ENCODE results near the gene MBD6.
"Not testable (repeated sequence)": the region's sequence is repeated elsewhere in the genome, so short reads cannot be mapped to it uniquely, and the experiment has no call there.

MBD6 gene

GRCh38 chr12:57563358-57563757 is 40.7 kb downstream of the MBD6 start:
- CTCF ChIA-PET = interaction anchor here (1.5 kb wide), 1 partner anchor 20 kb away, joined by 3 read pairs; no protein-coding TSS in a partner anchor
- DNase-seq (ENCODE audit: extremely low spot score) = no peak
- TF ChIP-seq CTBP1 (IDR thresholded peaks at IDR 0.05; ENCODE audit: borderline replicate concordance) = no peak
- TF ChIP-seq ARNT (IDR thresholded peaks at IDR 0.05) = no peak
- no peak for TF ChIP-seq ZNF384 (IDR thresholded peaks at IDR 0.05)
- POLR2A ChIA-PET = no interaction called here

- ChIA-PET POLR2A (no interaction called here), CTCF (interaction anchor here (1.5 kb wide), 1 partner anchor 19 kb away, joined by 3 read pairs; no protein-coding TSS in a partner anchor)
- TF ChIP-seq SP1 (IDR thresholded peaks at IDR 0.05) = no peak
- TF ChIP-seq BHLHE40 (IDR thresholded peaks at IDR 0.05; ENCODE audit: borderline replicate concordance) = no peak
- TF ChIP-seq TARDBP (IDR thresholded peaks at IDR 0.05) = no peak
- no peak for TF ChIP-seq HDGF (IDR thresholded peaks at IDR 0.05; ENCODE audit: borderline replicate concordance)
- no peak for TF ChIP-seq L3MBTL2 (conservative IDR thresholded peaks at IDR 0.05)
- TF ChIP-seq LEF1 (IDR thresholded peaks at IDR 0.05; ENCODE audit: borderline replicate concordance) = no peak
- no peak for TF ChIP-seq FOXA1 (IDR thresholded peaks at IDR 0.05)
- TF ChIP-seq PKNOX1 (IDR thresholded peaks at IDR 0.05) = no peak
- no peak for TF ChIP-seq SUZ12 (IDR thresholded peaks at IDR 0.05)
- TF ChIP-seq ARNT (IDR thresholded peaks at IDR 0.05) = no peak
- no peak for TF ChIP-seq ELF4 (IDR thresholded peaks at IDR 0.05)
- no peak for TF ChIP-seq CTBP1 (IDR thresholded peaks at IDR 0.05; ENCODE audit: borderline replicate concordance)
- no peak for TF ChIP-seq FOXM1 (IDR thresholded peaks at IDR 0.05; ENCODE audit: borderline replicate concordance)
- no peak for TF ChIP-seq NFRKB (IDR thresholded peaks at IDR 0.05)
- TF ChIP-seq FOXK2 (IDR thresholded peaks at IDR 0.05) = no peak
- TF ChIP-seq ZNF384 (IDR thresholded peaks at IDR 0.05) = no peak
- no peak for DNase-seq (ENCODE audit: extremely low spot score)
Measured at GRCh38 chr12:57564178-57564740, 41.6 kb downstream of the MBD6 start.

GRCh38 chr12:57568838-57569237 is 46.2 kb downstream of the MBD6 start:
- ChIA-PET POLR2A (interaction anchor here (1.0 kb wide), 1 partner anchor 48 kb away, joined by 3 read pairs; the partner anchor contains the start of gene DDIT3), CTCF (no interaction called here)
- TF ChIP-seq BHLHE40 (IDR thresholded peaks at IDR 0.05; ENCODE audit: borderline replicate concordance) = no peak
- no peak for TF ChIP-seq L3MBTL2 (conservative IDR thresholded peaks at IDR 0.05)
- no peak for TF ChIP-seq SUZ12 (IDR thresholded peaks at IDR 0.05)
- no peak for TF ChIP-seq CTBP1 (IDR thresholded peaks at IDR 0.05; ENCODE audit: borderline replicate concordance)
- TF ChIP-seq HDGF (IDR thresholded peaks at IDR 0.05; ENCODE audit: borderline replicate concordance) = no peak
- no peak for TF ChIP-seq SP1 (IDR thresholded peaks at IDR 0.05)
- TF ChIP-seq TARDBP (IDR thresholded peaks at IDR 0.05) = no peak
- no peak for TF ChIP-seq FOXA1 (IDR thresholded peaks at IDR 0.05)
- TF ChIP-seq FOXM1 (IDR thresholded peaks at IDR 0.05; ENCODE audit: borderline replicate concordance) = no peak
- TF ChIP-seq NFRKB (IDR thresholded peaks at IDR 0.05) = no peak
- no peak for TF ChIP-seq LEF1 (IDR thresholded peaks at IDR 0.05; ENCODE audit: borderline replicate concordance)
- no peak for TF ChIP-seq ELF4 (IDR thresholded peaks at IDR 0.05)
- no peak for TF ChIP-seq ARNT (IDR thresholded peaks at IDR 0.05)
- no peak for TF ChIP-seq ZNF384 (IDR thresholded peaks at IDR 0.05)
- no peak for TF ChIP-seq FOXK2 (IDR thresholded peaks at IDR 0.05)
- DNase-seq (ENCODE audit: extremely low spot score) = no peak

- no peak for DNase-seq (ENCODE audit: extremely low spot score)
- TF ChIP-seq LEF1 (IDR thresholded peaks at IDR 0.05; ENCODE audit: borderline replicate concordance) = no peak
- no peak for TF ChIP-seq ELF4 (IDR thresholded peaks at IDR 0.05)
- TF ChIP-seq BHLHE40 (IDR thresholded peaks at IDR 0.05; ENCODE audit: borderline replicate concordance) = no peak
- TF ChIP-seq FOXM1 (IDR thresholded peaks at IDR 0.05; ENCODE audit: borderline replicate concordance) = no peak
- TF ChIP-seq FOXK2 (IDR thresholded peaks at IDR 0.05) = no peak
- TF ChIP-seq ARNT (IDR thresholded peaks at IDR 0.05) = no peak
- no peak for TF ChIP-seq CTBP1 (IDR thresholded peaks at IDR 0.05; ENCODE audit: borderline replicate concordance)
- TF ChIP-seq SP1 (IDR thresholded peaks at IDR 0.05) = no peak
- TF ChIP-seq SUZ12 (IDR thresholded peaks at IDR 0.05) = no peak
- TF ChIP-seq ZNF384 (IDR thresholded peaks at IDR 0.05) = no peak
- no peak for TF ChIP-seq PKNOX1 (IDR thresholded peaks at IDR 0.05)
- TF ChIP-seq HDGF (IDR thresholded peaks at IDR 0.05; ENCODE audit: borderline replicate concordance) = no peak
- TF ChIP-seq FOXA1 (IDR thresholded peaks at IDR 0.05) = no peak
- ChIA-PET POLR2A (interaction anchor here (1.0 kb wide), 1 partner anchor 49 kb away, joined by 3 read pairs; the partner anchor contains the start of gene DDIT3), CTCF (no interaction called here)
Measured at GRCh38 chr12:57569858-57570257, 47.2 kb downstream of the MBD6 start.

GRCh38 chr12:57570438-57570837 is 47.8 kb downstream of the MBD6 start:
- POLR2A ChIA-PET; DNase-seq (ENCODE audit: extremely low spot score): not testable (repeated sequence)
- CTCF ChIA-PET = interaction anchor here (0.6 to 1.9 kb wide), 2 partner anchors 10 to 13 kb away, joined by 3 to 11 read pairs; no protein-coding TSS in a partner anchor

GRCh38 chr12:57571926-57572762 is 49.5 kb downstream of the MBD6 start:
- TF ChIP-seq ELF4 (IDR thresholded peaks at IDR 0.05) (no peak), ZNF384 (IDR thresholded peaks at IDR 0.05) (no peak), ARNT (IDR thresholded peaks at IDR 0.05) (no peak), TARDBP (IDR thresholded peaks at IDR 0.05) (no peak), HDGF (IDR thresholded peaks at IDR 0.05; ENCODE audit: borderline replicate concordance) (no peak), FOXK2 (IDR thresholded peaks at IDR 0.05) (no peak), SUZ12 (IDR thresholded peaks at IDR 0.05) (no peak), NFRKB (IDR thresholded peaks at IDR 0.05) (no peak), PKNOX1 (IDR thresholded peaks at IDR 0.05) (no peak), SP1 (IDR thresholded peaks at IDR 0.05) (no peak), CTBP1 (IDR thresholded peaks at IDR 0.05; ENCODE audit: borderline replicate concordance) (no peak), FOXM1 (IDR thresholded peaks at IDR 0.05; ENCODE audit: borderline replicate concordance) (no peak), BHLHE40 (IDR thresholded peaks at IDR 0.05; ENCODE audit: borderline replicate concordance) (no peak), FOXA1 (IDR thresholded peaks at IDR 0.05) (no peak)
- DNase-seq (ENCODE audit: extremely low spot score) = no peak
- ChIA-PET CTCF (interaction anchor here (1.9 kb wide), 1 partner anchor 11 kb away, joined by 11 read pairs; no protein-coding TSS in a partner anchor), POLR2A (interaction anchor here (1.2 kb wide), 1 partner anchor 25 kb away, joined by 3 read pairs; no protein-coding TSS in a partner anchor)

All from HEK293T (cell line).